ENCODE results near the gene ALDH4A1.
"Not testable (repeated sequence)": the region's sequence is repeated elsewhere in the genome, so short reads cannot be mapped to it uniquely, and the experiment has no call there.

The ALDH4A1 gene

GRCh38 chr1:18898567-18898966 is 3.8 kb downstream of the ALDH4A1 start:
- DNase-seq = no peak

- DNase-seq = no peak
These were observed 7.0 kb downstream of the ALDH4A1 start for GRCh38 chr1:18895317-18895716.

- no peak for DNase-seq
These were observed 9.2 kb downstream of the ALDH4A1 start for GRCh38 chr1:18893120-18893519.

- DNase-seq = not testable (repeated sequence)
These were observed 10.5 kb downstream of the ALDH4A1 start for GRCh38 chr1:18891858-18892257.

- no peak for DNase-seq
These were observed 11.0 kb downstream of the ALDH4A1 start for GRCh38 chr1:18891426-18891780.

GRCh38 chr1:18890706-18891425 is 11.5 kb downstream of the ALDH4A1 start:
- no peak for DNase-seq

GRCh38 chr1:18886003-18886335 is 16.4 kb downstream of the ALDH4A1 start:
- no peak for DNase-seq

GRCh38 chr1:18885311-18886002 is 16.9 kb downstream of the ALDH4A1 start:
- no peak for DNase-seq

- no peak for DNase-seq
These were observed 17.6 kb downstream of the ALDH4A1 start for GRCh38 chr1:18884727-18885126.

- DNase-seq = no peak
These were observed 18.0 kb downstream of the ALDH4A1 start for GRCh38 chr1:18884419-18884717.

GRCh38 chr1:18883636-18884418 is 18.5 kb downstream of the ALDH4A1 start:
- peak; percentile 14 for DNase-seq

GRCh38 chr1:18883079-18883478 is 19.3 kb downstream of the ALDH4A1 start:
- no peak for DNase-seq

- DNase-seq = no peak
These were observed 19.9 kb downstream of the ALDH4A1 start for GRCh38 chr1:18882486-18882885.

GRCh38 chr1:18881642-18882431 is 20.5 kb downstream of the ALDH4A1 start:
- DNase-seq = no peak

- no peak for DNase-seq
These were observed 21.2 kb downstream of the ALDH4A1 start for GRCh38 chr1:18881164-18881563.

- DNase-seq = no peak
These were observed 21.8 kb downstream of the ALDH4A1 start for GRCh38 chr1:18880585-18880984.

GRCh38 chr1:18879791-18880309 is 22.5 kb downstream of the ALDH4A1 start:
- DNase-seq = no peak

- DNase-seq = no peak
These were observed 23.1 kb downstream of the ALDH4A1 start for GRCh38 chr1:18879215-18879790.

GRCh38 chr1:18878538-18879214 is 23.7 kb downstream of the ALDH4A1 start:
- no peak for DNase-seq

GRCh38 chr1:18877282-18877681 is 25.1 kb downstream of the ALDH4A1 start:
- DNase-seq = no peak

GRCh38 chr1:18876210-18876609 is 26.1 kb downstream of the ALDH4A1 start:
- no peak for DNase-seq

- no peak for DNase-seq
These were observed 26.6 kb downstream of the ALDH4A1 start for GRCh38 chr1:18875796-18876128.

Measured in NCI-H1694 treated with DMSO at 0.1 percent for 48 hours (cell line).